ENCODE results near the gene PRKACB. TPM values are rescaled to one million over a fixed set of nuclear protein-coding genes. Genes with fewer than 3 reads are reported as not detected.

The PRKACB gene
- polyA plus RNA-seq (2013, experiment 1 of 2): 17.3 TPM
- 16.8 TPM for polyA plus RNA-seq (2013, experiment 2 of 2)

- H3K4me3 ChIP-seq (ENCODE audit: low read length): no peak within 1 kb of the TSS
- no peak within 1 kb of the TSS for H3K4me2 ChIP-seq (ENCODE audit: low read length)
- no peak within 1 kb of the TSS for H4K8ac ChIP-seq (ENCODE audit: low read depth, low read length)
- no peak within 1 kb of the TSS for H2BK5ac ChIP-seq (ENCODE audit: low read length)
- no CpG with 5 or more reads among the region's 2 CpGs for WGBS (ENCODE audit: extremely low coverage, insufficient coverage, low lambda C conversion rate)
- no peaks in the 10 kb centered on the region for H3K79me1 ChIP-seq (ENCODE audit: low read length)
- H2BK15ac ChIP-seq (replicated peaks; ENCODE audit: low read depth): no peak within 1 kb of the TSS
- no peak within 1 kb of the TSS for H2AK5ac ChIP-seq (ENCODE audit: low read length)
- no peak within 1 kb of the TSS for H3K9ac ChIP-seq (ENCODE audit: low read length)
- no peak within 1 kb of the TSS for H3K27ac ChIP-seq (ENCODE audit: low read depth, low read length)
- H3K56ac ChIP-seq (ENCODE audit: low read length): no peak within 1 kb of the TSS
- H3K18ac ChIP-seq (ENCODE audit: low read length): no peak within 1 kb of the TSS
- H2BK120ac ChIP-seq (ENCODE audit: low read depth, low read length): no peak within 1 kb of the TSS
- no peak within 1 kb of the TSS for H3K23ac ChIP-seq (ENCODE audit: low read length)
- H3K4me1 ChIP-seq (ENCODE audit: control insufficient read depth, low read depth, low read length): no peaks in the 10 kb centered on the region
- H3K4ac ChIP-seq (ENCODE audit: low read depth, low read length): no peak within 1 kb of the TSS
- H4K5ac ChIP-seq (ENCODE audit: low read length): no peak within 1 kb of the TSS
- no peaks in the 10 kb centered on the region for H3K27me3 ChIP-seq (ENCODE audit: insufficient read depth, low read length, poor library complexity)
- DNase-seq: no peak
- no peaks in the 10 kb centered on the region for H3K79me2 ChIP-seq (ENCODE audit: control insufficient read depth, insufficient read depth, low read length)
- no peaks in the 10 kb centered on the region for H3K36me3 ChIP-seq (ENCODE audit: control insufficient read depth, insufficient read depth, low read length)
Measured at GRCh38 chr1:84143796-84144565, at the start of gene PRKACB. Gene PRKACB, plus strand, starts transcription at chr1:84144271. Its CDS starts 91 bp downstream, at chr1:84144362.

DNA sequence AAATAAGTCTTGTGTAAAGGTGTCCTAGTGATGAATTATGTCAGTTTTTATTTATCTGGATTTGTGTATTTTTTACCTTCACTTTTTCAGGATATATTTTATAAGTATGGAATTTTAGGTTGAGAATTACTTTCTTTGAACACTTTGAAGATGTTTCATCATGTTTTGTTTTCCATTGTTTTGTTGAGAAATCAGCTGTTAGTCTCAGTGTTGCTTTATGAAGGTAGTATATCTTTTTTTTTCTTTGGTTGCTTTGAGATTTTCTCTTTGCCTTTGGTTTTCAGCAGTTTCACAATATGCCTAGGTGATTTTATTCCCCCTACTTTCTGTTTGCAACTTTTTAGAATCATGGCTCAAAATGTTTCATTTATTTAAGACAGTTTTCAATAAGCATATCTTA, 48.8 kb upstream of the PRKACB start:
- no peak overlapping the region for H3K9ac ChIP-seq (ENCODE audit: low read length)
- no peak overlapping the region for H2BK15ac ChIP-seq (replicated peaks; ENCODE audit: low read depth)
- no peaks in the 10 kb centered on the region for H3K79me1 ChIP-seq (ENCODE audit: low read length)
- no peak for DNase-seq
- H3K23ac ChIP-seq (ENCODE audit: low read length): no peak overlapping the region
- no peaks in the 10 kb centered on the region for H3K4me1 ChIP-seq (ENCODE audit: control insufficient read depth, low read depth, low read length)
- H3K27me3 ChIP-seq (ENCODE audit: insufficient read depth, low read length, poor library complexity): no peaks in the 10 kb centered on the region
- H3K36me3 ChIP-seq (ENCODE audit: control insufficient read depth, insufficient read depth, low read length): no peaks in the 10 kb centered on the region
- no peak overlapping the region for H4K8ac ChIP-seq (ENCODE audit: low read depth, low read length)
- no peak overlapping the region for H2AK5ac ChIP-seq (ENCODE audit: low read length)
- H3K56ac ChIP-seq (ENCODE audit: low read length): no peak overlapping the region
- H4K5ac ChIP-seq (ENCODE audit: low read length): no peak overlapping the region
- no peak overlapping the region for H3K18ac ChIP-seq (ENCODE audit: low read length)
- no peaks in the 10 kb centered on the region for H3K79me2 ChIP-seq (ENCODE audit: control insufficient read depth, insufficient read depth, low read length)
- H2BK5ac ChIP-seq (ENCODE audit: low read length): no peak overlapping the region
- no peak overlapping the region for H3K4me3 ChIP-seq (ENCODE audit: low read length)
- H3K4ac ChIP-seq (ENCODE audit: low read depth, low read length): no peak overlapping the region
- no peak overlapping the region for H3K4me2 ChIP-seq (ENCODE audit: low read length)
- H2BK120ac ChIP-seq (ENCODE audit: low read depth, low read length): no peak overlapping the region
- no peak overlapping the region for H3K27ac ChIP-seq (ENCODE audit: low read depth, low read length)

DNA sequence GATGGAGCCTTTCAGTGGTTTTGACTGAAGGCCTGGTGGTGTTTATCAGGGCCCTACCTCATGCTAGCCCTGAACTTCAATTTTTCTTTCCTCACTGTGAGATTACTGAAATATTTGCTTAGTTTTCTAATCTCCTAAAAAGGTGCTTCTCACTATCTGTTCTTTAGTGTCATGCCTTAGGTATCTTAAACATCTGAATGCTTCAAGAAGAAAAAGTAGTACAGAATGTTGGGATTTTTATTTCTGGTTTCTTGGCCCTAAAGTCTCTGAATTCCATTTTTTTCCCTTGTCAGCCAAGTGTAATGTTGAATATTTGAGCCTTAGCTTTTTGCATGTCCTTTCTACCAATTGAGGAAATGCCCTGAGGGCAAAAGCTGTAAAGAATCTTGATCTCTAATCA, 47.9 kb upstream of the PRKACB start:
- no peak overlapping the region for H2AK5ac ChIP-seq (ENCODE audit: low read length)
- peaks cover 2% of the 10 kb centered on the region for H3K4me1 ChIP-seq (ENCODE audit: control insufficient read depth, low read depth, low read length)
- no peaks in the 10 kb centered on the region for H3K79me1 ChIP-seq (ENCODE audit: low read length)
- H3K56ac ChIP-seq (ENCODE audit: low read length): no peak overlapping the region
- peak; percentile 42 for DNase-seq
- H3K27ac ChIP-seq (ENCODE audit: low read depth, low read length): peak overlapping the region; percentile 12
- H3K27me3 ChIP-seq (ENCODE audit: insufficient read depth, low read length, poor library complexity): no peaks in the 10 kb centered on the region
- no peak overlapping the region for H3K4ac ChIP-seq (ENCODE audit: low read depth, low read length)
- H2BK5ac ChIP-seq (ENCODE audit: low read length): no peak overlapping the region
- H3K9ac ChIP-seq (ENCODE audit: low read length): no peak overlapping the region
- no peak overlapping the region for H2BK120ac ChIP-seq (ENCODE audit: low read depth, low read length)
- H4K8ac ChIP-seq (ENCODE audit: low read depth, low read length): no peak overlapping the region
- H2BK15ac ChIP-seq (replicated peaks; ENCODE audit: low read depth): no peak overlapping the region
- H3K18ac ChIP-seq (ENCODE audit: low read length): no peak overlapping the region
- H3K4me2 ChIP-seq (ENCODE audit: low read length): no peak overlapping the region
- H3K23ac ChIP-seq (ENCODE audit: low read length): no peak overlapping the region
- no peaks in the 10 kb centered on the region for H3K36me3 ChIP-seq (ENCODE audit: control insufficient read depth, insufficient read depth, low read length)
- H3K79me2 ChIP-seq (ENCODE audit: control insufficient read depth, insufficient read depth, low read length): no peaks in the 10 kb centered on the region
- no peak overlapping the region for H4K5ac ChIP-seq (ENCODE audit: low read length)
- H3K4me3 ChIP-seq (ENCODE audit: low read length): no peak overlapping the region

DNA sequence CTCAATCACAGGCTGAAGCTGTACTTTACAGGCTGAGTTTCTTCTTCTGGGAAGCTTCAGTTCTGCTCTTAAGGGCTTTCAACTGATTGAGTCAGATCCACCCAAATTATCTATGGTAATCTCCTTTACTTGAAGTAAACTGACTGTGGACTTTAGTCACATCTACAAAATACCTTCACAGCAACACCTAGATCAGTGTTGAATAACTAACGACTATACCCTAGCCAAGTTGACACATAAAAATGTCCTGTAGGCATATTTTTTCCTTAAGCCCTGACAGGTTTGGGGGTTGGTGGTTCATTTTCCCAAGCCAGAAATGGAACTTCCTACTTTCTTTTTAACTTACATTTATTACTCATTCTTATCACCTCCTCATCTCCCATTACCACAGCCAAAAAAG, 42.9 kb upstream of the PRKACB start:
- Histone ChIP-seq H3K79me2 (ENCODE audit: control insufficient read depth, insufficient read depth, low read length) (no peaks in the 10 kb centered on the region), H3K4ac (ENCODE audit: low read depth, low read length) (no peak overlapping the region), H2BK5ac (ENCODE audit: low read length) (no peak overlapping the region), H2BK120ac (ENCODE audit: low read depth, low read length) (no peak overlapping the region), H3K9ac (ENCODE audit: low read length) (no peak overlapping the region), H3K36me3 (ENCODE audit: control insufficient read depth, insufficient read depth, low read length) (no peaks in the 10 kb centered on the region), H3K4me3 (ENCODE audit: low read length) (no peak overlapping the region), H2BK15ac (replicated peaks; ENCODE audit: low read depth) (peak overlapping the region; percentile 11), H3K79me1 (ENCODE audit: low read length) (no peaks in the 10 kb centered on the region), H3K4me1 (ENCODE audit: control insufficient read depth, low read depth, low read length) (peaks cover 7% of the 10 kb centered on the region), H3K18ac (ENCODE audit: low read length) (no peak overlapping the region), H3K27ac (ENCODE audit: low read depth, low read length) (no peak overlapping the region), H3K23ac (ENCODE audit: low read length) (no peak overlapping the region), H4K8ac (ENCODE audit: low read depth, low read length) (no peak overlapping the region), H3K27me3 (ENCODE audit: insufficient read depth, low read length, poor library complexity) (no peaks in the 10 kb centered on the region), H3K56ac (ENCODE audit: low read length) (no peak overlapping the region), H4K5ac (ENCODE audit: low read length) (no peak overlapping the region), H3K4me2 (ENCODE audit: low read length) (no peak overlapping the region), H2AK5ac (ENCODE audit: low read length) (no peak overlapping the region)
- DNase-seq: no peak
- no CpG with 5 or more reads among the region's 1 CpG for WGBS (ENCODE audit: extremely low coverage, insufficient coverage, low lambda C conversion rate)

- H3K56ac ChIP-seq (ENCODE audit: low read length): peak overlapping the region; percentile 39
- no peak overlapping the region for H3K23ac ChIP-seq (ENCODE audit: low read length)
- peak overlapping the region; percentile 71 for H2BK5ac ChIP-seq (ENCODE audit: low read length)
- no peaks in the 10 kb centered on the region for H3K36me3 ChIP-seq (ENCODE audit: control insufficient read depth, insufficient read depth, low read length)
- peaks cover 7% of the 10 kb centered on the region for H3K4me1 ChIP-seq (ENCODE audit: control insufficient read depth, low read depth, low read length)
- H3K27ac ChIP-seq (ENCODE audit: low read depth, low read length): peak overlapping the region; percentile 77
- no peak overlapping the region for H2BK15ac ChIP-seq (replicated peaks; ENCODE audit: low read depth)
- H3K18ac ChIP-seq (ENCODE audit: low read length): peak overlapping the region; percentile 99
- H2BK120ac ChIP-seq (ENCODE audit: low read depth, low read length): no peak overlapping the region
- H3K4me2 ChIP-seq (ENCODE audit: low read length): no peak overlapping the region
- WGBS (ENCODE audit: extremely low coverage, insufficient coverage, low lambda C conversion rate): no CpG with 5 or more reads among the region's 3 CpGs
- peak overlapping the region; percentile 81 for H3K4ac ChIP-seq (ENCODE audit: low read depth, low read length)
- H3K4me3 ChIP-seq (ENCODE audit: low read length): no peak overlapping the region
- no peaks in the 10 kb centered on the region for H3K79me1 ChIP-seq (ENCODE audit: low read length)
- DNase-seq: peak; percentile 95
- no peak overlapping the region for H4K8ac ChIP-seq (ENCODE audit: low read depth, low read length)
- no peak overlapping the region for H4K5ac ChIP-seq (ENCODE audit: low read length)
- no peaks in the 10 kb centered on the region for H3K79me2 ChIP-seq (ENCODE audit: control insufficient read depth, insufficient read depth, low read length)
- H3K27me3 ChIP-seq (ENCODE audit: insufficient read depth, low read length, poor library complexity): no peaks in the 10 kb centered on the region
- H3K9ac ChIP-seq (ENCODE audit: low read length): no peak overlapping the region
- no peak overlapping the region for H2AK5ac ChIP-seq (ENCODE audit: low read length)
Measured at GRCh38 chr1:84103197-84103992, 40.7 kb upstream of the PRKACB start.

Measured in mesendoderm (in vitro differentiated cells).